ENCODE data around the gene DHX16.

DNA sequence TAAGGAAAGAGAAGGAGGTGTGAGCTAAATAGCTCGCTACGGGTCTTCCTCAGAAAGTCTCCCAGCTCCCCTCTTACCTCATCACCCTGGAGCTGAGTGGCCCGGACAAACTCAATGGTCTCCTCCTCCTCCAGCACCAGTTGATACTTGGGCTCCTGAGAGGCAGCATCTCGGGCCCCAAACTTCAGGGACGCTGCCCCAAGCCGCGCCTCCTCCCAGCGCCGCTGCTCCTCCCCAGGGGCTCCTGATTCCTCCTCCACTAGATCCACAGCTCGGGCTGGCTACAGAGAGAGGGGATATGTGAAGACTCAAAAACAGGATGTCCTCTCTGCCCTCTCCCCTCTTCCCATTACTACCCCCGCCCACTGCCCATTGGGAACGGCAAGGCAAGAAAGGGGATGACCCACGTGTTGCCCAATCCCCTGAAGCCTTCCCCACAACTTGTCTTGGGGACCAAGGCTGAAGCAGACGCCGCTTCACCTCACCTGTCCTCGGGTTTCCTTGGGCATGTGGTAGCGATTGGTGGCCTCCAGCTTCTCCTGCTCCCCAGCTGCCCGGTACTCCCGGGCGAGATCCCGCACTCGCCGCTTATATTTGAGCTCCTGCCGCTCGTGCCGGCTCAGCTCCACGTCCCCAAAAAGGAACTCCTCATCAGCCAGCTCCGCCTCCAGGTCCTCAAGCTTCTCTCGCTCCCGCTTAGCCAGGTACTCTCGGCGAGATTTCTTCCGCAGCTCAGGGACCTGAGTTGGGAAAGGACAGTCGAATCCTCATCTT is 7.6 kb downstream of the DHX16 start:
- TF ChIP-seq CTCF (IDR thresholded peaks at IDR 0.05) (no peak), POLR2A (IDR thresholded peaks at IDR 0.05) (no peak)
